Neural crest cell (in vitro differentiated cells): Measurements from ENCODE around the gene SPINK13. TPM values are rescaled to one million over a fixed set of nuclear protein-coding genes. Genes with fewer than 3 reads are reported as not detected.

Experiments
- DNase-seq: peaks from one replicate; pipeline ENCODE4 v3.0.0; 2021; ENCODE audit warnings: low read depth, mixed read lengths, low spot score
- H3K27ac Mint-ChIP-seq: one replicate; pipeline ENCODE4 v1.8.0; 2021; ENCODE audit warnings: mild to moderate bottlenecking, mixed read lengths; ENCODE audit not compliant: unreplicated experiment
- H3K27me3 Mint-ChIP-seq: 2 replicates; pipeline ENCODE4 v1.8.0; 2021; ENCODE audit warnings: low read depth, mild to moderate bottlenecking, mixed read lengths
- H3K36me3 Mint-ChIP-seq: 2 replicates; pipeline ENCODE4 v1.8.0; 2021; ENCODE audit warnings: low read depth, mild to moderate bottlenecking, mixed read lengths
- H3K4me1 Mint-ChIP-seq: 2 replicates; pipeline ENCODE4 v1.8.0; 2021; ENCODE audit warnings: mixed read lengths
- H3K4me3 Mint-ChIP-seq: one replicate; pipeline ENCODE4 v1.8.0; 2021; ENCODE audit warnings: mild to moderate bottlenecking, mixed read lengths
- H3K9me3 Mint-ChIP-seq: 2 replicates; pipeline ENCODE4 v1.8.0; 2021; ENCODE audit warnings: mixed read lengths
- total RNA-seq: library from RNA; stranded (reverse); gene quantifications from 2 replicates; pipeline ENCODE4 v1.2.1, GENCODE V29; 2021
- TF ChIP-seq, protein P1 (sequence below): fragments of 200-600 bp; sonication (generic); conservative IDR thresholded peaks from 2 replicates; pipeline ENCODE4 v1.5.0; 2021; ENCODE audit warnings: antibody characterized with exemption, mild to moderate bottlenecking

Gene SPINK13
- total RNA-seq, 1 donor from 2014 or later = not detected

DNA sequence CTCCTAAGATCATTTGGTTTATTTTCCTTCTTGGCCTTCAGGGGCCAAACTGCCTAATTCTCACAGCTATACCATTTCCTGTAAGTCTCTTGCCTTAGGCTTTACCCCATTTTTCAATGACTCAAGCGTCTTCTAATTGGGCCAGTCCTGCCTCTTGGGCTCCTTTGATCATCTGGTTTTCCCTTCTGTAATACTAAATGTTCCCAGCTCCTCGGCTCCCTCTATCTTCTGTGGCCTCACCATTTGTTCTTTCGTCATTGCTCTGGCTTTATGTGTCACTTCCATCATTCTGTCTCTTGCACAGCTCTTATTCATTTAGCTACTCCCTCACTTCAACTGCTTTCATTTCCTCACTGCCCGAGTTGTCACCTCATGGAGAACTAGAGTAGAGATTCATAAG is 29.1 kb downstream of the SPINK13 start:
- Mint-ChIP-seq H3K4me1 (no peaks in the 10 kb centered on the region), H3K4me3 (no peak overlapping the region), H3K9me3 (no peaks in the 10 kb centered on the region), H3K36me3 (no peaks in the 10 kb centered on the region), H3K27me3 (no peaks in the 10 kb centered on the region), H3K27ac (no peak overlapping the region)
- no peak for DNase-seq
- TF ChIP-seq, protein P1, sequence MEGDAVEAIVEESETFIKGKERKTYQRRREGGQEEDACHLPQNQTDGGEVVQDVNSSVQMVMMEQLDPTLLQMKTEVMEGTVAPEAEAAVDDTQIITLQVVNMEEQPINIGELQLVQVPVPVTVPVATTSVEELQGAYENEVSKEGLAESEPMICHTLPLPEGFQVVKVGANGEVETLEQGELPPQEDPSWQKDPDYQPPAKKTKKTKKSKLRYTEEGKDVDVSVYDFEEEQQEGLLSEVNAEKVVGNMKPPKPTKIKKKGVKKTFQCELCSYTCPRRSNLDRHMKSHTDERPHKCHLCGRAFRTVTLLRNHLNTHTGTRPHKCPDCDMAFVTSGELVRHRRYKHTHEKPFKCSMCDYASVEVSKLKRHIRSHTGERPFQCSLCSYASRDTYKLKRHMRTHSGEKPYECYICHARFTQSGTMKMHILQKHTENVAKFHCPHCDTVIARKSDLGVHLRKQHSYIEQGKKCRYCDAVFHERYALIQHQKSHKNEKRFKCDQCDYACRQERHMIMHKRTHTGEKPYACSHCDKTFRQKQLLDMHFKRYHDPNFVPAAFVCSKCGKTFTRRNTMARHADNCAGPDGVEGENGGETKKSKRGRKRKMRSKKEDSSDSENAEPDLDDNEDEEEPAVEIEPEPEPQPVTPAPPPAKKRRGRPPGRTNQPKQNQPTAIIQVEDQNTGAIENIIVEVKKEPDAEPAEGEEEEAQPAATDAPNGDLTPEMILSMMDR = no peak

DNA sequence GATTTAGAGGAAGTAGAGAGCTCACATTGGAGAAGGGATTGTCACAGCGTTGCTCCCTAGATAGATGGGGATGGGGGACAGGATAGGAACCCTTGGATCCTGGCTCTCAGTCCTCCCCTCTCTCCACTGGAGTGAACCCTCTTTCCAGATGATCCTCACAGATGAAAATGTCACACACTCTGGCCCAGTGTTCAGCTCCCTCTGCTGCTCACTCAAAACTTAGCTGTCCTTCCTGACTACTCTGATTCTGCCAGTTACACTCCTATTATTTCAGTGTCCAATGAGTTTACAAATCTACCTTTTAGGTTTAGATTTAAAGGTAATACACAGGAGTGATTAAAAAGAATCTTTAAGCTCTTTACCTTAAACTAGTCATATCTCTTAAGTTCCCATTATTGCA is 37.9 kb downstream of the SPINK13 start:
- H3K27ac Mint-ChIP-seq = no peak overlapping the region
- no peak for DNase-seq
- H3K4me1 Mint-ChIP-seq = no peaks in the 10 kb centered on the region
- peaks cover 15% of the 10 kb centered on the region for H3K9me3 Mint-ChIP-seq
- TF ChIP-seq, protein P1 = no peak
- peaks cover 5% of the 10 kb centered on the region for H3K36me3 Mint-ChIP-seq
- H3K27me3 Mint-ChIP-seq = no peaks in the 10 kb centered on the region
- no peak overlapping the region for H3K4me3 Mint-ChIP-seq

DNA sequence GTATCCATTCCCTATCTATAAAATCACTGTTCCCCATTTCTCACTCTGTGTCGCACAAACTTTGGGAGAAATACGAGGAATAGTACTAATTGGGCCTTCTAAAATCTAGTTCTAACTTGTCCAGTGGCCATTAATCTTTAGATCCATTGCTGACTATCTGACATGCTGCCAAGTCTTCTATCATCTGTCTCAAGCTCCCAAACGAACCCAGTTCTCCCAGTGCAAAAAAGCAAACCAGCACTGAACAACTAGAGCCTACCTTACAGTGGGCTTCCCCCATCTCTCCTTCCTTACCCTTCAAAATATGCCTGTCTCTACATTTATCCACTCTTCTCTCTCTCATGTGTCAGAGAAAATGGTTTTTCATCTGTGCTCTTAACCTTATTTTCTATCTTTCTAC is 40.4 kb downstream of the SPINK13 start:
- no peak overlapping the region for H3K4me3 Mint-ChIP-seq
- TF ChIP-seq, protein P1 = no peak
- DNase-seq = no peak
- H3K27ac Mint-ChIP-seq = no peak overlapping the region
- H3K27me3 Mint-ChIP-seq = no peaks in the 10 kb centered on the region
- H3K36me3 Mint-ChIP-seq = peaks cover 5% of the 10 kb centered on the region
- peaks cover 15% of the 10 kb centered on the region for H3K9me3 Mint-ChIP-seq
- no peaks in the 10 kb centered on the region for H3K4me1 Mint-ChIP-seq

GRCh38 chr5:148309746-148310145 is 41.2 kb downstream of the SPINK13 start:
- H3K4me1 Mint-ChIP-seq = no peaks in the 10 kb centered on the region
- DNase-seq = no peak
- H3K36me3 Mint-ChIP-seq = peaks cover 5% of the 10 kb centered on the region
- H3K4me3 Mint-ChIP-seq = no peak overlapping the region
- peaks cover 15% of the 10 kb centered on the region for H3K9me3 Mint-ChIP-seq
- TF ChIP-seq, protein P1 = no peak
- no peaks in the 10 kb centered on the region for H3K27me3 Mint-ChIP-seq
- no peak overlapping the region for H3K27ac Mint-ChIP-seq

DNA sequence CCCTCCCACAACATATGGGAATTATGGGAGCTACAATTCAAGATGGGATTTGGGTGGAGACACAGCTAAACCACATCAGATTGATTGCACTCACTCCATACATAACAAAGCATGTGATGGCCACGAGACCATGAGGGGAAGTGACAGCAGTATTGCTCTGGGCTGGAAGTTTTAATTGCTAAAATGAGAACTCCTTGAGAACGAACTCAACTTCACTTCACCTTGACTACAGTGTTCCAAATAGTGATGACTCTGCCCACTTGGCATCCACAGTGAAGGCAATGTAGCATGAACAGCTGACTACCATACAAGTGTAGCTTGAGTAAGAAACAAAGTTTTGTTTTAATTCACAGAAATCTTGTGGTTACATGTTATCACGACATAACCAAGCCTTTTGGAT is 42.9 kb downstream of the SPINK13 start:
- no peak for DNase-seq
- no peak overlapping the region for H3K27ac Mint-ChIP-seq

More for the DNA sequence above, 42.9 kb downstream of the SPINK13 start:
- no peak overlapping the region for H3K4me3 Mint-ChIP-seq
- peaks cover 15% of the 10 kb centered on the region for H3K9me3 Mint-ChIP-seq
- peaks cover 5% of the 10 kb centered on the region for H3K36me3 Mint-ChIP-seq
- no peaks in the 10 kb centered on the region for H3K4me1 Mint-ChIP-seq
- peaks cover 2% of the 10 kb centered on the region for H3K27me3 Mint-ChIP-seq
- TF ChIP-seq, protein P1 = no peak
